Measurements from ENCODE around the gene TUBG2.
A peak's percentile ranks its signal among the peaks of the same experiment; 100 is the strongest.

The TUBG2 gene

GRCh38 chr17:42697108-42697811, 38.2 kb downstream of the TUBG2 start:
- DNase-seq (ENCODE audit: low read depth in 2 of 2) = no peak

GRCh38 chr17:42698736-42699414, 39.8 kb downstream of the TUBG2 start:
- no peak for DNase-seq (ENCODE audit: low read depth in 2 of 2)

GRCh38 chr17:42699415-42699740, 40.3 kb downstream of the TUBG2 start:
- no peak for DNase-seq (ENCODE audit: low read depth in 2 of 2)

GRCh38 chr17:42700586-42701289, 41.7 kb downstream of the TUBG2 start:
- no peak for DNase-seq (ENCODE audit: low read depth in 2 of 2)

- DNase-seq (ENCODE audit: low read depth in 2 of 2) = no peak
These were observed 43.4 kb downstream of the TUBG2 start for GRCh38 chr17:42702446-42702845.

GRCh38 chr17:42704490-42704836, 45.4 kb downstream of the TUBG2 start:
- no peak for DNase-seq (ENCODE audit: low read depth in 2 of 2)

GRCh38 chr17:42704837-42705494, 45.9 kb downstream of the TUBG2 start:
- DNase-seq (ENCODE audit: low read depth in 2 of 2) = peak; percentile 36 to 56

- peak in 1 of 2 donors; percentile 63 for DNase-seq (ENCODE audit: low read depth in 2 of 2)
These were observed 47.6 kb downstream of the TUBG2 start for GRCh38 chr17:42706732-42707131.

GRCh38 chr17:42708588-42708987, 49.5 kb downstream of the TUBG2 start:
- DNase-seq (ENCODE audit: low read depth in 2 of 2) = no peak

GRCh38 chr17:42709561-42709960, 50.5 kb downstream of the TUBG2 start:
- DNase-seq (ENCODE audit: low read depth in 2 of 2) = no peak

All from stimulated activated CD8-positive, alpha-beta memory T cell treated with anti-CD3 and anti-CD28 coated beads, Interleukin-15, amount 100 ng/mL, for 48 hours (primary cell).